Measurements from ENCODE around the gene EP400.

EP400 gene

DNA sequence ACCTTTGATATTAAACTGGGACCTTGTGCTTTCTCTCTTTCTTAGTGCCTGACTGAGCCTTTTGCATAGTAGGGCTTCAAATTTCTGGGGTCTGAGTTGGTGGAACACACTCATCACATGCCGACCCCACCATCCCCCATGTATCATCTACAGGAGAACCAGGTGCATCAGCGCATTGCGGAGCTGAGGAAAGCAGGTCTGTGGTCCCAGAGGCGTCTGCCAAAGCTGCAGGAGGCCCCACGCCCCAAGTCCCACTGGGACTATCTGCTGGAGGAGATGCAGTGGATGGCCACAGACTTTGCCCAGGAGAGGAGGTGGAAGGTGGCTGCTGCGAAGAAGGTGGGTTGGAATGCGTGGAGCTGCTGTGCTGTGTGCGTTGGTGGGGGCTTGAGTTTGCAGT lies 37.8 kb downstream of the EP400 start:
- FAIRE-seq: no peak

GRCh38 chr12:131988054-131988796 lies 38.5 kb downstream of the EP400 start:
- no peak for FAIRE-seq

DNA sequence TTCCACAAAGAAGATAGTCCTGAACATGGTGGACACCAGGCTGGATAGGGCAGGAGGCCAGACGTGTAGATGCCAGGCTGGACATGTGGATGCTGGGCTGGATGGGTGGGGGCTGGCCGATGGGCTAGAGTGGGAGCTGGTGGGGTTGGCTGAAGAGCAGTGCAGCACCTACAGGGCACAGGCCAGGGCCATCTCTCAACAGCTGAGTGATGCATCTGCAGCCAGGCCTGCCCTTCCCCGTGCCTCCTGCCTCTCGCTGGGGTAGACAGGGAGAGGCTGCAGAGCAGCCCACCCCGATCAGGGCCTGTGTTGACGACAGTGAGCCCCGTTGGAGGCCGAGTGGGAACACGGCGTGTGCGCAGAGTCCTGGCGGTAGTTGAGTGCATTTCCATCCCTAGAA lies 39.3 kb downstream of the EP400 start:
- FAIRE-seq: no peak

DNA sequence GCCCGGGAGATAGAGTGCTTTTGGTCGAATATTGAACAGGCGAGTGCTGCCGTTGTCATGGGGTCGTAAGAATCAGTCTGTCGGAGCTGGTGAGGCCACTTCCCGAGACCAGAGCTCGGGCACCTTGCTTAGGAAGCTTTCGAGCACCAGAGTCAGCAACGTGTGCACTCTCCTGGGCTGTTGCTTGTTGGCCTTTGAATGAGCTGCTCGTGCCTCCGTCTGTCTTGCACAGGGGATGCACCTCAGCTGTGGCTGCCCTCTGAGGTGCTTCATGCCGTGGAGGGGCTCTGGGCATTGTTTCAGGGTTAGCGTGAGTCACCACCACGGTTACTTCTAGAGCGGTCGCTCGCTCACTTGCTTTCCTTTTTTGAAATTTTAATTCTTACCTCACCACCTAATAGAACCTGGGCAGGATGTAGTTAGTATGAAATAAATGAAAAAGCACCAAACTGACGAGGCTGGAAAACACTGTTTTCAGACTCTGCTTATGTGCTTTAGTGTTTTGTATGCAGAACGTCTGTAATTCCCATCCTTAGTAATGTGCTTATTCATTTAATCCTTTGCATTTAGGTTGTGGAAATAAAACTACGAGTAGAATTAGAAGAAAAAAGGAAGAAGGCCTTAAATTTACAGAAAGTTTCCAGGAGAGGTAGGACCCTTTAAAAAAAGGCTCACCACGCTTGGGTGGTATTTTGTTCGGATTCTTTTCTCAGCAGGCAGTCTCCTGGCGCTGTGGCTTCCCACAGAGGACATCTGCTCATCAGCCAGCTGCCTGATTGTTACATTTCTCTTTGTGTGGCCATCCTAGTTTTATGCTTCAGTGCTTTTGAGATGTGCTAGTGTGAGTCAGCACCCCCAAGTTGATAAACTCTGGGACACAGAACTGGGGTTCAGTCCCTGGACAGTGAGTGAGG lies 40.6 kb downstream of the EP400 start:
- FAIRE-seq: no peak

- FAIRE-seq: no peak
Measured at GRCh38 chr12:131990980-131991305, 41.2 kb downstream of the EP400 start.

DNA sequence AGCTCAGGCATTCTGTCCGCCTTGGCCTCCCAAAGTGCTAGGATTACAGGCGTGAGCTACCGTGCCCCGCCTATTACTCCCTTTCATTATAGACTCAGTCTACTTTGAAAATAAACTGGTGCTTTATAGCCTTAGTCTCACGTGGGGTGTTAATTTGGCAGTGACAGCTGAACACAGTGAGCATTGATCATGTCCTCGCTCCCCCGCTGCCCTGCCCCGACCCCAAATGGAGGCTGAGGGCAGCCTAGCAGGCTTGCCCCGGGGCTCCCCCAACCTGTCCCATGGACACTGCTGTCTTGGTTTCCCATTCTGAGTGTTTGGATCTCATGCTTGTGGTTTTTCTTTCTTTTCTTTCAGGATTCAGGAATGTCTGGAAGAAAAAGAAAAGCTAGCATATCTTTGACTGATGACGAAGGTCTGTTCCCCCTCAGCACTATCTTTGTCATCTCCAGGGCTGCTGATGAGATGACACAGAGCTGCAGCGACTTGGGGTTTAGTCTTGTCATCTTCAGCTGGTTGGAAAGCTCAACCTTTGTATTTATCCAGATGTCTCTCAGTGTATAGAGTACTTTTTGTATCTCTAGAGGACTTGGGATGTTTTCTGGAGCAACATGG lies 42.2 kb downstream of the EP400 start:
- no peak for FAIRE-seq

- no peak for FAIRE-seq
Measured at GRCh38 chr12:131994589-131994988, 44.8 kb downstream of the EP400 start.

- FAIRE-seq: no peak
Measured at GRCh38 chr12:132000286-132000872, 50.6 kb downstream of the EP400 start.

- FAIRE-seq: no peak
Measured at GRCh38 chr12:132003846-132004245, 54.1 kb downstream of the EP400 start.

DNA sequence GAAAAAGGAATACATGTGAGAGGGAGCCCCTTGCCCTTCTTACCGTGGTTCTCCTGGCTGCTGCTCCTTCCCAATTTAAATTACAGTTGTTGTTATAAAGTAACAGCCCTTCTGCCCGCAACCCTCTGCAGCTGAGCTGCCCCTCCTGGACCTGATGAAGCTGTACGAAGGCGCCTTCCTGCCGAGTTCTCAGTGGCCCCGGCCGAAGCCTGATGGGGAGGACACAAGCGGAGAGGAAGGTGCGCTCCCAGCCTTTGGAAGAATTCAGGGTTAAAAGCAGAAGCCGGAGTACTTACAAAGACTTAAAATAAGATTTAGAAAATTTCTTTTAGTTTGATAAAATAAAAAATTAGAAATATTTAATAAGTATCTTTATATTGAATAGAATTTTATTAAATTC lies 55.2 kb downstream of the EP400 start:
- no peak for FAIRE-seq

DNA sequence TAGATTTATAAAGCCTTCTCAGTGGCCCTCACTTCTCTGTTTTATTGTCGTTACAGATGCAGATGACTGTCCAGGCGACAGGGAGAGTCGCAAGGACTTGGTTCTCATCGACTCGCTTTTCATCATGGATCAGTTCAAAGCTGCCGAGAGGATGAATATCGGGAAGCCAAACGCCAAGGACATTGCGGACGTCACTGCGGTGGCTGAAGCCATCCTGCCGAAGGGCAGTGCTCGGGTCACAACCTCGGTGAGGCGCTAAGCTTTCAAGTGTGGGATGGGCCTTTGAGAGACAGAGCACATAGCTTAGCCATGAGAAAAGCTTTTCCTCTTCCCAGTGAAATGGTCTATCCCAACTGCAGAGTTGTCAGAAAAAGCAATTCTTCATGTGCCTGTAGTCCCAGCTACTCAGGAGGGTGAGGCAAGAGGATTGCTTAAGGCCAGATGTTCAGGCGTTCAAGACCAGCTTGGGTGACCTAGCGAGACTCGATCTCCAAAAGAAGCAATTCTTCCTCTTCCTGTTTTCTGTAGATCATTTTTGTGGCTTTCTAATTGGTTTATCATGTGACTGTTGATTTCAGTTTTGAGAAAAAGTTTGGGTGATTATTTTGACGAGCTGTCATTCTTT lies 56.4 kb downstream of the EP400 start:
- FAIRE-seq: no peak

DNA sequence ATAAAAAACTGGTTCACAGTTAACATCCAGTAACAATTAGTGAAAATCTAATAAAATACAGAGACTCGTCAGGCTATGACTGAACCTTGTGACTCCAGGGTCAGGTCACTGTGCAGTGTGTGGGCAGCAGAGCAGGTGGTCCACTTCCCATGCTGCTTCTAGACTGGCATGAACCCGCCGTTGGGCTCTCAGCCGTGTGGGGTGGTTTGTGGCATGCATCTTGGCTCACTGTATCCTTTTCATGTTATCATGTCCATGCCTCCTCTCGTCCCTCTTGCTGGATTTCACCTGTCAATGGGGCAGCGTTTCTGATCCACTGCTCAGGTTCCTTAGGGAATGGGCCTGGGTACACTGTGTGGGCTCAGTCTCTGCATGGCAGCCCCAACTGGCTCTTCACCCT lies 57.3 kb downstream of the EP400 start:
- FAIRE-seq: no peak

GRCh38 chr12:132009336-132009859 lies 59.7 kb downstream of the EP400 start:
- FAIRE-seq: no peak

- FAIRE-seq: no peak
Measured at GRCh38 chr12:132012919-132013568, 63.3 kb downstream of the EP400 start.

DNA sequence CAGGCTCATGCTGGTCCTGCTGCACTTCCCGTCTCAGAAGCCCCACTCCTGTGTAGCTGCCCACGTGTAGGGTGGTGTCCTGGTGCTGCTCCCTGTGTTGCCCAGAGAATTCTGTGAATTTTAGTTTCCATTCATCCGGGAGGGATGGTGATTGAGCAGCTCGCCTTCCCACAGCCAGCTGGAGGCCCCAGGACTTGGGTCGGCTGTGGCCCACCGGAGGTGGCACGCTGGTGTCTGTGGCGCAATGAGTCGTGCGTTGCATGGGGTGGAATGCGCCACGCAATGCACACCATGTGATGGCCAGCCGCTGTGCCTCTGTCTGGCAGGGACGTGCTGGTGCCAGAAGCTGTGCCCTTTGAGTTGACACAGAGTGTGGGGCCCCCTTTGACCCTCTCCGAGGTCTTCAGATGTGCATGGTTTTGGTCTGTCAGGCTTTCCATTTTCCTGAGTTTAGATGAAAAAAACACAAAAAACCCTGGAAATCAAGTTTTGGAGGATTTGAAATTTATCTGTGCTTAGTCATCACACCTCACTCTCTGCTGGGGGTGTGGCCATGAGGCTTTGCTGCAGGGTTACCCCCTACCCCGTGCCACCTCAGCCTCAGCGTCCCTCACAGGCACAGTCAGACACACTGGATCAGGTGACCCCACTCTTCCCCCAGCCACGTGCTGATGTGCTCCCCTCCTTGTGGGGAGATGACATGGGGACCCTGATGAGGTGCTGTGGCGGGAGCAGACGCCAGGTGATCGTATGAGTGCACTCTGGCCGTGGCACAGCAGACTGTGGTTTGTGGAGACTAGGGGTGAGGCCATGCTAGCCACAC lies 64.6 kb downstream of the EP400 start:
- FAIRE-seq: no peak

GRCh38 chr12:132014915-132015280 lies 65.2 kb downstream of the EP400 start:
- no peak for FAIRE-seq

DNA sequence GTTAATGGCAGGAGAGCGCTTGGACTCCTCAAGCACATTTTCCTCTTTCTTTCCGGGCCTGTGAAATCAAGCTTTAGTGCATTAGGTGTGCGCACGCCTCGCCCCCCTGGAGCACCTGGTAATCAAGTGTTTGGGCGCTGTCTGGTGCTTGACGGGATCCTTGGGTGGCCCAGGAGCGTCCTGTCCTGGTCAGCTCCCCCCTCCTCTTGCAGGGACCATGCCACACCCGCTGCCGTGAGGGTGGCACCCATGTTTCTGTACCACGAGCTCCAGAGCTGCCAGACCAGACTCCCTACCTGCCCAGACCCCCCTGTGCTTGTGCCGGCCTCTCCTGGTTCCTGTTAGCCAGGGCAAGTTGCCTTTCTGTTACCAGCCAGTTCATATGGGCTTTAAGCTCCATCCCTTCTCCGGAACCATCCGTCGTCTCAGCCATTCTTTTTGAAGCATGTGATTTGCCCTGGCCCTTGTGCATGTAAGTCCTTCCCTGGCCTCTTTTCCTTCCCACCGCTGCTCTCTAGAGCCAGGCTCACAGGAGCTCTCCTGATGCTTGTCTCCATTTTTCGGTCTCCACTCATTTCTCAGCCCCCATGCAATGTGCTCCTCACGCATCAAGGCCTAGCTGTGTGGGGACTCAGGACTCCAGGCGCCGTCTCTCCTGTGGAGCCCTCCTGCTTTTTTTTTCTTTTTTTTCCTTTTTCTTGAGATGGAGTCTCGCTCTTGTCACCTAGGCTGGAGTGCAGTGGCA lies 66.1 kb downstream of the EP400 start:
- FAIRE-seq: no peak

- FAIRE-seq: no peak
Measured at GRCh38 chr12:132018193-132018916, 68.6 kb downstream of the EP400 start.

DNA sequence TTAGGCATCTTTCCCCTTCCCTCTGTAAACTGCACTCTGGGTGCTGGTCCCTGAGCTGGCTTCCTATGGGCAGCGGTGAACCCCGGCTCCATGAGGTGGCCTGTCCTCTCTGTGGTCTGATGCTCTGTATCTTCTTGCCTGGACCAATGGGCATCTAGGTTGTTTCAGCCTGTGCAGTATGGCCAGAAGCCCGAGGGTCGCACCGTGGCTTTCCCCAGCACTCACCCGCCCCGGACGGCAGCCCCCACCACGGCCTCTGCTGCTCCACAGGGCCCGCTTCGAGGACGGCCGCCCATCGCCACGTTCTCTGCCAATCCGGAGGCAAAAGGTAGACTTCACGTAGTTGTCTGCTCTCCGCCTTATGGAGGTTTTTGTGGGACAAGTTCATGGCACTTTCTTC lies 70.1 kb downstream of the EP400 start:
- no peak for FAIRE-seq

DNA sequence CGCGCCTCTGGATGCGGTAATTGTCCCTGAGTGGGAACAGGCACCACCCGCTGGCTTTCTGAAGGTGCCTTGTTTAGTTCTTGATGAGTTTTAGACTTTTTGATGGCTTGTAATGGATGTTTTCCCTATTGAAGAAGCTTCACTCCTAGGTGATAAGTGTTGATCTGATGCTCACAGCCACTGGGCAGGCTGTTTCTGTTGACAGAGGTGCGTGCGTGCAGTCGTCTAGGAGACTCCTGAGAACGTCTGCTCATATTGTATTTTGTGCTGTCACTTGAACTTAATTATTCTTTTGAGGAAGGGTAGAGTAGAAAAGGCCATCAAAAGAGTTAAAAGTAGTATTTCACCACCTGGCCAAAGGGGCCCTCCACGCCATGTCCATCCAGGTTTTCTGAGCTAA lies 70.5 kb downstream of the EP400 start:
- no peak for FAIRE-seq
